ENCODE measurements around the gene TRPM8.

DNA sequence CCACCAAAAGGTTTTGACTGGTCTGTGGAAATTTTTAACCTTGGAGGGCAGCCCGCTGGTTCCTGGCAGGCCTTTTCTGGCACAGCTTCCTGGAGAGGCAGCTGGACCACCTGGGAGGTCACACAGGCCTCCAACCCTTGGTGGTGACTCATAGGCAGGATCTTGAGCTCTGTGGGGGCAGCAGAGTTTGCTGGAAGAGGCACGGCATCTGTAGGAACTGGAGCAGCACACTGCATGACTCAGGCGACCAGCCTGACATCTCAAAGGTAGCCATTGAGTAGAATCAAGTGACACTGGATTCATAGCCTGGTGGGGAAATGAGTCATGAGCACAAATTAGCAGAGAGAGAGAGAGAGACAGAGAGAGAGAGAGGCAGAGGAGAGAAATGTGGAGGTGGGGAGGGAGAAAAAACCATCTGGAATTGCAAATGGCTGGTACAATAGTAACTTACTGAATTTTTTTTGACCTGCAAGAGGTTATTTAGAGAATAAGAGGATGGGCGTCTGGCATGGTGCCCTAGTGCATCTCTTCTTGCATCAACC lies 57.4 kb downstream of the TRPM8 start:
- TF ChIP-seq, protein P1, sequence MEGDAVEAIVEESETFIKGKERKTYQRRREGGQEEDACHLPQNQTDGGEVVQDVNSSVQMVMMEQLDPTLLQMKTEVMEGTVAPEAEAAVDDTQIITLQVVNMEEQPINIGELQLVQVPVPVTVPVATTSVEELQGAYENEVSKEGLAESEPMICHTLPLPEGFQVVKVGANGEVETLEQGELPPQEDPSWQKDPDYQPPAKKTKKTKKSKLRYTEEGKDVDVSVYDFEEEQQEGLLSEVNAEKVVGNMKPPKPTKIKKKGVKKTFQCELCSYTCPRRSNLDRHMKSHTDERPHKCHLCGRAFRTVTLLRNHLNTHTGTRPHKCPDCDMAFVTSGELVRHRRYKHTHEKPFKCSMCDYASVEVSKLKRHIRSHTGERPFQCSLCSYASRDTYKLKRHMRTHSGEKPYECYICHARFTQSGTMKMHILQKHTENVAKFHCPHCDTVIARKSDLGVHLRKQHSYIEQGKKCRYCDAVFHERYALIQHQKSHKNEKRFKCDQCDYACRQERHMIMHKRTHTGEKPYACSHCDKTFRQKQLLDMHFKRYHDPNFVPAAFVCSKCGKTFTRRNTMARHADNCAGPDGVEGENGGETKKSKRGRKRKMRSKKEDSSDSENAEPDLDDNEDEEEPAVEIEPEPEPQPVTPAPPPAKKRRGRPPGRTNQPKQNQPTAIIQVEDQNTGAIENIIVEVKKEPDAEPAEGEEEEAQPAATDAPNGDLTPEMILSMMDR (IDR thresholded peaks at IDR 0.05): no peak
- TF ChIP-seq POLR2A (IDR thresholded peaks at IDR 0.05): no peak

Measured in testis (tissue), 2 donors.